Epithelial cell of esophagus (primary cell): ENCODE results near the gene ARHGEF6.
A peak's percentile ranks its signal among the peaks of the same experiment; 100 is the strongest.

ENCODE experiments used
- DNase-seq: peaks from one replicate; pipeline ENCODE4 v3.0.0; 2010; ENCODE audit warnings: low read depth
- H3K4me3 ChIP-seq: 2 replicates; pipeline ENCODE4 v1.5.1; 2011; ENCODE audit warnings: mild to moderate bottlenecking, low read length, control low read depth
- TF ChIP-seq, protein P1 (sequence below): IDR thresholded peaks from 2 replicates; pipeline ENCODE4 v1.5.1; 2011; ENCODE audit warnings: low read depth, mild to moderate bottlenecking, low read length, control low read depth, inconsistent platforms; ENCODE audit not compliant: insufficient read depth; ENCODE audit errors: missing control alignments

ARHGEF6 gene, protein sequence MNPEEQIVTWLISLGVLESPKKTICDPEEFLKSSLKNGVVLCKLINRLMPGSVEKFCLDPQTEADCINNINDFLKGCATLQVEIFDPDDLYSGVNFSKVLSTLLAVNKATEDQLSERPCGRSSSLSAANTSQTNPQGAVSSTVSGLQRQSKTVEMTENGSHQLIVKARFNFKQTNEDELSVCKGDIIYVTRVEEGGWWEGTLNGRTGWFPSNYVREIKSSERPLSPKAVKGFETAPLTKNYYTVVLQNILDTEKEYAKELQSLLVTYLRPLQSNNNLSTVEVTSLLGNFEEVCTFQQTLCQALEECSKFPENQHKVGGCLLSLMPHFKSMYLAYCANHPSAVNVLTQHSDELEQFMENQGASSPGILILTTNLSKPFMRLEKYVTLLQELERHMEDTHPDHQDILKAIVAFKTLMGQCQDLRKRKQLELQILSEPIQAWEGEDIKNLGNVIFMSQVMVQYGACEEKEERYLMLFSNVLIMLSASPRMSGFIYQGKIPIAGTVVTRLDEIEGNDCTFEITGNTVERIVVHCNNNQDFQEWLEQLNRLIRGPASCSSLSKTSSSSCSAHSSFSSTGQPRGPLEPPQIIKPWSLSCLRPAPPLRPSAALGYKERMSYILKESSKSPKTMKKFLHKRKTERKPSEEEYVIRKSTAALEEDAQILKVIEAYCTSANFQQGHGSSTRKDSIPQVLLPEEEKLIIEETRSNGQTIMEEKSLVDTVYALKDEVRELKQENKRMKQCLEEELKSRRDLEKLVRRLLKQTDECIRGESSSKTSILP

DNA sequence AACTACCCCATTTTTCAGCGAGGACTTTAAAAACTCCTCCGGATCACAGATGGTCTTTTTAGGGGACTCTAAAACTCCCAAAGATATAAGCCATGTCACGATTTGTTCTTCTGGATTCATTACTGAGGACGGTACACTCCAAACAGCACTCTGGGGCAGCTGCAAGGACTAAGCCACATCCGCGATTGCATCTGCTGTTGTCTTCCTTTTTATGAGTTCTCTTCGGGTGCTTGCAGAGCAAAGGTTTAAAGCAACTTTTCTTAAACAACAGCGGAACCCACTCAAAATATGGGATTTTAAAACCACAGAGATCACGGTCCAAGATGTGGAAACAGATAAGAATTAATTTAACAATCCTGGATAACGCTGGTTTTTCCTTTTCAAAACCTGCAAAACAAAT, at the start of gene ARHGEF6:
Gene ARHGEF6, minus strand, starts transcription at position 170 of the 400 bp plus-strand sequence. Its CDS starts 50 bp downstream, at position 120.
- H3K4me3 ChIP-seq = no peak within 1 kb of the TSS
- TF ChIP-seq, protein P1, sequence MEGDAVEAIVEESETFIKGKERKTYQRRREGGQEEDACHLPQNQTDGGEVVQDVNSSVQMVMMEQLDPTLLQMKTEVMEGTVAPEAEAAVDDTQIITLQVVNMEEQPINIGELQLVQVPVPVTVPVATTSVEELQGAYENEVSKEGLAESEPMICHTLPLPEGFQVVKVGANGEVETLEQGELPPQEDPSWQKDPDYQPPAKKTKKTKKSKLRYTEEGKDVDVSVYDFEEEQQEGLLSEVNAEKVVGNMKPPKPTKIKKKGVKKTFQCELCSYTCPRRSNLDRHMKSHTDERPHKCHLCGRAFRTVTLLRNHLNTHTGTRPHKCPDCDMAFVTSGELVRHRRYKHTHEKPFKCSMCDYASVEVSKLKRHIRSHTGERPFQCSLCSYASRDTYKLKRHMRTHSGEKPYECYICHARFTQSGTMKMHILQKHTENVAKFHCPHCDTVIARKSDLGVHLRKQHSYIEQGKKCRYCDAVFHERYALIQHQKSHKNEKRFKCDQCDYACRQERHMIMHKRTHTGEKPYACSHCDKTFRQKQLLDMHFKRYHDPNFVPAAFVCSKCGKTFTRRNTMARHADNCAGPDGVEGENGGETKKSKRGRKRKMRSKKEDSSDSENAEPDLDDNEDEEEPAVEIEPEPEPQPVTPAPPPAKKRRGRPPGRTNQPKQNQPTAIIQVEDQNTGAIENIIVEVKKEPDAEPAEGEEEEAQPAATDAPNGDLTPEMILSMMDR = no peak
- no peak for DNase-seq

DNA sequence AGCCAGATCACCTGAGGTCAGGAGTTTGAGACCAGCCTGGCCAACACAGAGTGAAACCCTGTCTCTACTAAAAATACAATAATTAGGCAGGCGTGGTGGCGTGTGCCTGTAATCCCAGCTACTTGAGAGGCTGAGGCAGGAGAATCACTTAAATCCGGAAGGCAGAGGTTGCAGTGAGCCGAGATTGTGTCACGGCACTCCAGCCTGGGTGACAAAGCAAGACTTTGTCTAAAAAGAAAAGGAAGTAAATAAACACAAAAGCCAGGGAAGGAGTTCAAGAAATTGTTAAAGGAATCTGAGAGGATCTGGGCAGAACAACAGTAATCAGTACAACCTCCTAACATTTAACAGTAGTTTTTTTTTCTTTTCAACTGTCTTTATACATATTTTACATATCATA, 48.7 kb upstream of the ARHGEF6 start:
- no peak for DNase-seq
- TF ChIP-seq, protein P1 = no peak

DNA sequence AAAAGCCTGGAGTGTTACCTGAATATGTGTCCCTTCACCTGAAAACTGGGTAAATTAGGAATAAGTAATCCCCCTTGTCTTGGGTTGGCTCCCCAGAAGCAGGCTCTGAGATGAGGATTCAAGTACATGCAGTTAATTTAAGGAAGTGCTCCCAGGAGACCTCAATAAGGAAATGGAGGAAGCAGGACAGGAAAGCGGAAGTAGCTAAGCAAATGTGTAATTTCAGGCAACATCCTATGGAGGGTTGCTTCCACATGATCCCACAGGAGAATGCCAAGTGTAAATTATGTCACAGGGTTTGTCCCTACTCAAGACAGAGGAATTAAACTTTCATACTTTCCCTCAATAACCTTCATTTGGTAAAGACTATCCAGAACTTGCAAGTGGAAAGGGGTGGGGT, 48.1 kb upstream of the ARHGEF6 start:
- no peak for DNase-seq

More for the DNA sequence above, 48.7 kb upstream of the ARHGEF6 start:
- H3K4me3 ChIP-seq = no peak overlapping the region

DNA sequence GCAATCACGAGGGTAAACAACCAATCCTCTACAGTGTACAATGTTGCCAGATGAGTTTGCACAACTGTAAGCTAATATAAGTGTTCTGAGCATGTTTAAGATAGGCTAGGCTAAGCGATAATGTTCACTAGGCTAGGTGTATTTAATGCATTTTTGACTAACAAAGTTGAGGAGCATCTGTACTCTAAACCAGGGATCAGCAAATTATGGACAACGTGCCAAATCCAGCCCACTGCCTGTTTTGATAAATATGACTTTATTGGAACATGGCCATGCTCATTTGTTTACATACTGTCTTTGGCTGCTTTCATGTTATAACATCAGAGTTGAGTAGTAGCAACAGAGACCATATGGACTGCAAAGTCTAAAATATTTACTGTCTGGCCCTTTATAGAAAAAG, 46.3 kb upstream of the ARHGEF6 start:
- TF ChIP-seq, protein P1 = no peak
- no peak for DNase-seq
- no peak overlapping the region for H3K4me3 ChIP-seq

More for the DNA sequence above, 48.1 kb upstream of the ARHGEF6 start:
- H3K4me3 ChIP-seq = no peak overlapping the region
- TF ChIP-seq, protein P1 = no peak

DNA sequence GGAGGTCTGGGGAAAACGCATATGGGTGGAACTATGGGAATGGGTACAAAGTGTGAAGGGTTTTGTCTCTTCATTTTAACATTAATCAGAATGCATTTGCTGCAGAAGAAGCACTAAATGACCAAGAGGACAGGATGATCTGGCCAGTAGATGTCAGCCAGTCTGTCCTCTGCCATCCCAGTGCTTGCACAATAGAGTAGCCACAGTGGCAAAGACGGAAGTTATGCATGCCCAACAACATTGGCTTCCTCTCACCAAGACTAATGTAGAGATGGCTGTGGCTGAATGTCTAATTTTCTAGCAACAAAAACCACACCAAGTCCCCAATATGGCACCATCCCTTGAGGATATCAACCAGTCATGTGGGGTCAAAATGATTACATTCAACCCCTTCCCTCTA, 45.0 kb upstream of the ARHGEF6 start:
- H3K4me3 ChIP-seq = no peak overlapping the region
- TF ChIP-seq, protein P1 = no peak
- no peak for DNase-seq

DNA sequence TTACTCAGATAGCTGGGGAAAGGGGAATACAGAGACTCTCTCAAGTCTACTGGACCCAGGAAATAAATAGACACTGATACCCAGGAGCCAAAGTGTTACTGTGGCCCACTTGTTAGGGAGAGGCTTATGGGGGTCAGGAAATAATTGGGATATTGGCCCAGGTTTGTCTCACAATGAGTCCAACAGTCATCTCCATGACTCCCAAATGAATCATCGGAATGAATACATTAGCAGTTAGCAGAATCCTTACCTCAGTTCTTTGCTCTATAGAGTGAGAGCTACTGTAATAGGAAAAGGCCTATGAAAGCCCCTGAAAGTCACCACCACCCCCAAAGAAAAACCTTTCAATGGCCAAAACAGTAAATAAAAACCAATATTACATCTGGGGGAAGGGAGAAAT, 42.4 kb upstream of the ARHGEF6 start:
- no peak overlapping the region for H3K4me3 ChIP-seq
- TF ChIP-seq, protein P1 = no peak
- peak; percentile 45 for DNase-seq
